GM19193 (cell line): ENCODE results near the gene ZNF473.

Source experiments
- POLR2A ChIP-seq: IDR thresholded peaks from 4 replicates; pipeline ENCODE4 v1.6.1; 2011; ENCODE audit not compliant: insufficient read depth, insufficient read length; ENCODE audit errors: extremely low read depth

ZNF473 gene

GRCh38 chr19:50024719-50025021, 1.1 kb upstream of the ZNF473 start:
- no peak for TF ChIP-seq POLR2A

DNA sequence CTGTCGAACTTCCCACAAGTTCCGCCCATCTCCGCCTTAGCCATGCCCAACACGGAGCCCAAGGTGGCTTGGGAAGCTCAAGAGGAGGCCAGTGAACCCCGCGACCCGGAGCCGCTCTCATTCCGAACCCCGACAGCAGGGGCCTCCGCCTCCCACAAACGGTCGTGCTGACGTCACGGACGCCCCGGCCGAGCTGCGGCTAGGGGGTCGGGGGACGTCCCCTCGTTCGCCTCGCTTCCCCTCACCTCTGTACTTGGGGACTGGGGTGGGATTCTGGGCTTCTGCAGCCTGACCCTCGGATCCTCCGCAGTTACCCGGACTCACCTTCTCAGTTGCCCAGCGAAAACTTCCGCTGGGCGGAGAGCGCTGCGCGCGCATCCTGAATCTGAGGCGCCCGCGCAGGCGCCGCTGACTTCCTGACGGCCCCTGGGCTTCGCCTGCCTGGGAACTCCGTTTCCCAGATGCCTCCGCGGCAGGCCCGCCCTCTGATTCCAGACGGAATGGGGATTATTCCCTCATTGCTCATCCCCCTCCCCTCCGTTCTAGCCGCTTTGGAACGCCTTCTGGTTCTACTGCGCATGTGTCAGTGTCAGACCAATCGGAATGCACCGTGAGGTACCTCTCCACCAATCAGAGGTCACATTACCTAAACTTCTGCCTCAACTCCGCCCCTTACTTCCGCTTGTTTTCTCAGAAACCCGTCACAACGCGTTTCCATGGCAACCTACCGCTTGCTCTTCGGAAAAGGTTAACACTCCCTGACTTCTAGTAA, 597 bp upstream of the ZNF473 start, which contains the start of gene VRK3:
Gene VRK3 (minus strand): TSS at position 351 of the 772 bp plus-strand sequence. CDS start 9,210 bp downstream, outside the sequence.
- TF ChIP-seq POLR2A = peak; percentile 87

DNA sequence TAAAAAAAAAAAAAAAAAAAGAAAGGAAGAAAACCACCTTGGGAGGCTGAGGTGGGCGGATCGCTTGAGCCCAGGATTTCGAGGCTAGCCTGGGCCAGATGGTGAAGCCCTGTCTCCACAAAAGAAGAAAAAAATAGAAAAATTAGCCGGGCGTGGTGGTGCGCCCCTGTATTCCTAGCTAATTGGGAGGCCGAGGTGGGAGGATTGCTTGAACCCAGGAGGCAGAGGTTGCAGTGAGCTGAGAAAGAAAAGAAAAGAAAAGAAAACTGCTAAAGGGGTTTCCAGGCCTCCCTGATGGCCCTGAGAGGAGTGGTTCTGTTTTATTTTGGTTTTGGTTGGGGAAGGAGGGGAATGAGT, 723 bp downstream of the ZNF473 start:
- no peak for TF ChIP-seq POLR2A

DNA sequence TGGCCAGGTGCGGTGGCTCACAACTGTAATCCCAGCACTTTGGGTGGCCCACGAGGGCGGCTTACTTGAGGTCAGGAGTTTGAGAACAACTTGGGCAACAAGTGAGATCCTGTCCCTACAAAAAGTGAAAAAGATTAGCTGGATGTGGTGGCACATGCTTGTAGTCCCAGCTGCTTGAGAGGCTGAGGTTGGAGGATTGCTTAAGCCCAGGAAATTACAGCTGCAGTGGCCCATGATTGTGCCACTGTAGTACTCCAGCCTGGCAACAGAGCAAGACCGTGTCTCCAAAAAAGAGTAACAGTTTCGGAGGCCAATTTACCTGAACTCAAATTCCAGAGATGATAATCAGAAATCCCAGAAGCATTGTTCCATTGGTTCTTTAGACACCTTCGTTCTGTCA, 4.4 kb downstream of the ZNF473 start:
- TF ChIP-seq POLR2A = no peak

DNA sequence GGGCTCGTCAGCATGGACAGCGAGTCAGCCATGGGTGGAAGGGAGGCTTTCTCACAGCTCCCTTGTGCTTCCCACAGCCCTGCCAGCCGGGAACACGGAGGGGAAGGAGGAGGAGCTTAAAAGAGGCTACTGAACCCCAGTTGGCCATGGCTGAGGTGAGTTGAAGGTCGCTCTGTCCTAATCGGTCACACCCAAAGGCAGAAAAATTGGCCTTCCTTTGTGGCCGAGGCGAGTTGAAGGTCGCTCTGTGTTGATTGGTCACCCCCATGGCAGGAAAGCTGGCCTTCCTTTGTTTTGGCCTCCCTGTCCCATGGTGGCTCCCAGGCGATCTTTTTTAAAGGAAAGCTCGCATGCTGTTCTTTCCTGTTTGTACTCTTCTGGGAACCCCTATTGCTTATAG, 5.1 kb downstream of the ZNF473 start:
- no peak for TF ChIP-seq POLR2A

DNA sequence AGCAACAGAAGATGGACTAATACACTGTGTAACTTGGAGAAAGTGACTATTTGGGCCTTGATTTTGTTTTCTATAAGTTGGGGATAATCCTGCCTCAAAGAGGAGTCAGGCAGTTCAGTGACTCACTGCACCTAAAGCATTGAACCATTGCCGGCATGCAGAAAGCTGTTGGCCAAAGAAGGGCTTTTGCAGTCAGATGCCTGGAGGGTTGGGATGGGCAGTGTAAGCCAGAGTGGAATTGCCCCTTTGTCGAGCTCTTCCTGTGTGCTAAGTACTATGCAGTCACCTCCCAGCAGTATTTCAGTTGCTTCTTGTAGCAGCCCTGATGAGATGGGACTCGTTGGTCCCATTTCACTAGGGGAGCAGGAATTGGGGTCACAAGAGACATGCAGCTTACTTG, 11.1 kb downstream of the ZNF473 start:
- no peak for TF ChIP-seq POLR2A

DNA sequence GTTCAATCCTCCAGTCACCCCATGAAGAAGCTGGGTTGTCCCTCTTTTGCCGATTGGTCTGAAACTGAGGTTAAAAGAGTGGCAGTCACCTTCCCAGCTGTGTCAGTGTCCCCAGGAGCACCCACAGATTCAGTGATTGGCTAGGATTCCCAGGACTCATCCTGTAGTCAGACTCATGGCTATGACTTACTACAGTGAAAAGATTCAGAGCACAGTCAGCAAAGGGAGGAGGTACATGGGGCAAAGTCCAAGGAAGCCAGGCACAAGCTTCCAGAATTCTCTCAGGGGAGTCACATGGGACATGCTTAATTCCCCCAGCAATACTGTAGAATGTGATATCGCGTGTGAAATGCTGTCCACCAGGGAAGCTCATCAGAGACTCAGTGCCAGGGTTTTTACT, 14.2 kb downstream of the ZNF473 start:
- TF ChIP-seq POLR2A = no peak

- TF ChIP-seq POLR2A = no peak
Observed at GRCh38 chr19:50040967-50041366, 15.2 kb downstream of the ZNF473 start.

- TF ChIP-seq POLR2A = no peak
Observed at GRCh38 chr19:50042363-50043024, 16.7 kb downstream of the ZNF473 start.

- TF ChIP-seq POLR2A = no peak
Observed at GRCh38 chr19:50043967-50044366, 18.2 kb downstream of the ZNF473 start.

- TF ChIP-seq POLR2A = no peak
Observed at GRCh38 chr19:50044922-50045321, 19.1 kb downstream of the ZNF473 start.

DNA sequence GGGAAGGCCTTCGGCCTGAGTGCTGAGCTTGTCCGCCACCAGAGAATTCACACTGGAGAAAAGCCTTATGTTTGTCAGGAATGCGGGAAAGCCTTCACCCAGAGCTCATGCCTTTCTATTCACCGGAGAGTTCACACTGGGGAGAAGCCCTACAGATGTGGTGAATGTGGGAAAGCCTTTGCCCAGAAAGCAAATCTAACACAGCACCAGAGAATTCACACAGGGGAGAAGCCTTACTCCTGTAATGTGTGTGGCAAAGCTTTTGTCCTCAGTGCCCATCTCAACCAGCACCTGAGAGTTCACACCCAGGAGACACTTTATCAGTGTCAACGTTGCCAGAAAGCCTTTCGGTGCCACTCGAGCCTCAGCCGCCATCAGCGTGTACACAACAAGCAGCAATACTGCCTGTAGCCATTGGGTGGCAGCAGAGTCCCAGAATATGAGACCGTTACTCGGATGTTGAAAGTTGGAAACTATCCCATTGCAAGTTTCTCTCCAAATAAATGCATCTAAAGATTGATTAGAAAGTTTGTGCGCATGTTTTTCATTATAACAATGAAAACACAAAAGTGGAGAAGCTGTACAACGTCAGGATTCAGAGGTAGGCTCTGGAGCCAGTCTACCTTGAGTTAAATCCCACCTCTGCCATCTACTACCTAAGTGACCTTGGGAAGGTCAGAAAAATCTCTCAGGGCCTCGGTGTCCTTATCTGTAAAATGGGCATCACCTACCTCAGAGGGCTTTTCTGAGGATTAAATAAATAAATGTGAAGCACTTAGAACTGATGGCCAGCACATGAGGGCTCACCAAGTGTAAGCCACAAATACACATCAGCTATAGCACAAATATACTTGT, 21.1 kb downstream of the ZNF473 start:
- no peak for TF ChIP-seq POLR2A

DNA sequence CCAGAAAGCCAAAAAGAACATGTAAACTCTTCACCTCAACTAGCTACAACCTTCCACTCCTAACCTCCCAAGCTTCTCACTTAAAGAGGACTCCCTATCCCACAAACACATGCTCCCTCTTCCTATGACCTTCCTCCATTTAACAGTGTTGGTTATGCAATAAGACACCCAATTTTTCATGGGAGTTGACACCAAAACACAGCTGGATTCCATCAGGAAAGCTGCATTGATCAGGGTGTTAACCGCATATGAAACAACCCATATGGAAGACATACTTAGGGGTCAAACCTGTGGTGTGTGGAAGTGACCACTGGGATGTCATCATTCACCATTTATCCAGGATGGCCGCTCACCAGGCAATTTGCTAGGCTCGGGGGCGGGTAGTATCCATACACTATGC, 21.9 kb downstream of the ZNF473 start:
- no peak for TF ChIP-seq POLR2A

- no peak for TF ChIP-seq POLR2A
Observed at GRCh38 chr19:50050406-50051227, 24.8 kb downstream of the ZNF473 start.

DNA sequence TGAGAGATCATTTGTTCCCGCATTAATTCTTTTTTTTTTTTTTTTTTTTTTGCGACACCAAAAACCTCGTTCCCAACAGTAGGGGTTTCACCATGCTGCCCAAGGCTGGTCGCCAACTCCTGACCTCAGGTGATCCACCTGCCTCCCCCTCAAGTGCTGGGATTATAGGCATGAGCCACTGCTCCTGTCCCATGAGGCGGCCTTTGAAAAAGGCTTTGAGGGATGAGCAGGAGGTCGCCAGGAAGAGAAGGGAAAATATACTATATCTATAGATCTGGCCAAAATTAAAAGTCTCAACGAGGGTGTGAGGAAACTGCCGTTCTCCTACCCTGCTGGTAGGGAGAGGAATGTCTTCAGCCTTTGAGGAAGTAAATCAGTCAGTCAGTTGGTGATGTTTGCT, 26.2 kb downstream of the ZNF473 start:
- TF ChIP-seq POLR2A = no peak

DNA sequence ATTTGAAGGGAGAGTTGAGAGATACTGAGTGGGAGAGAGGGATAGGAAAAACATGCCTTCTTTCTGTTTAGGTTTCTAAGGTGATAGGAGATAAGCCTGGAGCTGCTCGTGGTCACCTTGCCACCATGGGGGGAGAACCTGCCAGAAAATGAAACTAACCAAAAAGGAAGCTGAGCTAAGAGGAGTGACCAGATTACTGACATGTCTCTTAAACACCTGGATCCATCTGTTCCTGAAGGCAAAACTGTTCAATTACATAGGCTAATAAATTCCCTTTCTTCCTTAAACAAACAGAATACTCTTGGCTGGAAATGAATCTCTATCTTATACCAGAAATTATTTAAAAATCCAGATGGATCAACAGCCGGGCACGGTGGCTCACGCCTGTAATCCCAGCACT, 27.3 kb downstream of the ZNF473 start:
- no peak for TF ChIP-seq POLR2A

DNA sequence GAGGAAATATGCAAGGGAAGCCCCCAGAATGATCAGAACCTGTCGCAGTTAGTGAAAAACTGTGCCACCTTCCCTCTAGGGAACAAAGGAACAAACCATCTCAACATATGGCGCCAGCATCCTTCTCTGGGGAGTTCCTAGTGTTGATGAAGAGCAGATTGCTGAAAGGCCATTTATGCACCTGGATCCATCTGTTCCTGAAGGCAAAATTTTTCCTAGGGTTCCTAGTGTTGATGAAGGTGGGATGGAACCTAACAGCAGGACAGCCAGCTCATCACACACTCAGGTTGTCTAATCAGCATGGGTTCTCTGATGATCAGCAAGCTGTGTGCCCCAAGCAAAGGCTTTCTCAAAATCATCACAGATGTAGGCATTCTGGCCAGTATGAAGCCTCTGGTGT, 32.6 kb downstream of the ZNF473 start:
- TF ChIP-seq POLR2A = no peak
